Right lobe of liver (tissue), 4 donors: Measurements from ENCODE around the gene UBE2E1.

ENCODE experiments used
- POLR2A ChIP-seq: fragments of 450-650 bp; IDR thresholded peaks from one replicate; pipeline ENCODE4 v1.6.1; 2017; ENCODE audit warnings: antibody characterized with exemption, mild to moderate bottlenecking
- TF ChIP-seq, protein P1 (sequence below), 4 donors: fragments of 200-600 bp in 3 of 4; fragments of 450-650 bp in 1 of 4; IDR thresholded peaks; one replicate each; pipeline versions ENCODE4 v1.5.1 to v1.8.0; 2016 to 2022; ENCODE audit warnings: antibody characterized with exemption in 4 of 4, mild to moderate bottlenecking in 2 of 4
- donor health status: DM: no; HTN: no; CAD: no.
- donor health status: DM: no; HTN: no; CAD: no.
- donor health status: DM: no; HTN: yes; CAD: no.

DNA sequence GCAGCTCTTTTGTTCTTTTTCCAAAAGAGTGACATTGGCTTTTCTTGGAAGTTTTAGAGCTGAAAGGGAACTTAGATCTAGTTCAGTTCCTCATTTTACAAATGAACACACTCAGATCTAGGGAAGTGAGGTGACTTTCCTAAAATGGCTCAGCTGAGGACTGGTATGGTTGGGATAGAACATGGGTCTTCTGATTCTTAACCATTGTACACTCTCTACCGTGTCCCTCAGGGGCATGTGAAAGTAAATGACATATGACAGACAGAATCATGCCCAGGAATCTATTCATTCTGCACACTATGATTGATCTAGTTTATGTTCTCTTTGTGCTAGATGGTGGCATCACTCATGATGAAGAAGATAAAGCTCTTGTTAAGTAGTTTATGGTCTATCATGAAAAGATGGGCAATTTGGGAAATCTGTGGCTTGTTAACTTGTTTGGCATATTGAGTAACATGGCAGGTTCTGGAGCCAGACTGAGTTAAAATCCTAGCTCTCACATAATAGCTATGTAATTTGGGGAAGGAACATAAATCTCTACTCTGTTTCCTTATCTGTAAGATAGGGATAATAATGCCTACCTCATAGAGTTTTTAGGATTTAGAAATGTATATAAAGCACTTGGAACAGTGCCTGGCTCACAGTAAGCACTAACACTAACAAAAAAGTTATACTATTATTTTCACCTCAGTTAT is 30.9 kb downstream of the UBE2E1 start:
- no peak for TF ChIP-seq POLR2A
- TF ChIP-seq, protein P1, sequence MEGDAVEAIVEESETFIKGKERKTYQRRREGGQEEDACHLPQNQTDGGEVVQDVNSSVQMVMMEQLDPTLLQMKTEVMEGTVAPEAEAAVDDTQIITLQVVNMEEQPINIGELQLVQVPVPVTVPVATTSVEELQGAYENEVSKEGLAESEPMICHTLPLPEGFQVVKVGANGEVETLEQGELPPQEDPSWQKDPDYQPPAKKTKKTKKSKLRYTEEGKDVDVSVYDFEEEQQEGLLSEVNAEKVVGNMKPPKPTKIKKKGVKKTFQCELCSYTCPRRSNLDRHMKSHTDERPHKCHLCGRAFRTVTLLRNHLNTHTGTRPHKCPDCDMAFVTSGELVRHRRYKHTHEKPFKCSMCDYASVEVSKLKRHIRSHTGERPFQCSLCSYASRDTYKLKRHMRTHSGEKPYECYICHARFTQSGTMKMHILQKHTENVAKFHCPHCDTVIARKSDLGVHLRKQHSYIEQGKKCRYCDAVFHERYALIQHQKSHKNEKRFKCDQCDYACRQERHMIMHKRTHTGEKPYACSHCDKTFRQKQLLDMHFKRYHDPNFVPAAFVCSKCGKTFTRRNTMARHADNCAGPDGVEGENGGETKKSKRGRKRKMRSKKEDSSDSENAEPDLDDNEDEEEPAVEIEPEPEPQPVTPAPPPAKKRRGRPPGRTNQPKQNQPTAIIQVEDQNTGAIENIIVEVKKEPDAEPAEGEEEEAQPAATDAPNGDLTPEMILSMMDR (IDR thresholded peaks at IDR 0.05), result no peak
